Stimulated activated CD4-positive, alpha-beta T cell treated with anti-CD3 and anti-CD28 coated beads, Interleukin-2, amount 100 ng/mL, for 4 hours (primary cell): Measurements from ENCODE around the gene OFD1.
"Not testable (repeated sequence)": the region's sequence is repeated elsewhere in the genome, so short reads cannot be mapped to it uniquely, and the experiment has no call there.

Source experiments
- DNase-seq: peaks from one replicate; pipeline ENCODE4 v3.0.0-alpha.2; 2020; ENCODE audit warnings: low read depth

The OFD1 gene

DNA sequence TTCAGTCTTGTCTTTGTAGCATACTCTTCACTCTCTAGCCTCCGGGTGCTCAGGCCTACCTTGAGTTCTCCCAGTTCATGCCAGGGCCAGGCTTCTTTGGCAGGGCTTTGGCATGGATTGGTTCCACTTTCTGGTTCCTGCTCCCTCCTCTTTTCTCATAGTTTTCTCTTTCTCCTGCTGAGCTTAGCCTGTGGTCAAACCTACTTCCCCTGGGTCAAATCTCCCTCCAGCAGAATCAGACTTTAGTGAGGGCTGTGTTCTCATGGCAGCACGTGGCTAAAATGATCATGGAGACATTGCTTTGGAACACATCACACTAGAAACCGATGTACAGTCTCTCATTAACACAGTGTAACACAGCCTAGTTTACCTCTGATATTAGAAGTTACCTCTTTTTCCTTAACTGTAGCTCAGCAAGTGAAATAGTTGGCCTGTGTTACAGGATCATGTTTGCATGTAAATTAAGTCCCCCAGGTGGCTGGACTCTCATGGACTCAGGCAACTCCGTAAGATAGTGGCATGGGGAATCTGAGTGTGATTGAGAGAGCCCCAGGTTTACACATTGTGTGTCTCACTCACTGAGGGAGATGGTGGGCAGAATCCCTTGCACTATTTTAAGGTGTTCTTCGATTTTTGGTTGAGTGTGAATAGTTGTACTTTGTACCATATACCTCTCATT lies 32.3 kb upstream of the OFD1 start:
- DNase-seq: no peak

DNA sequence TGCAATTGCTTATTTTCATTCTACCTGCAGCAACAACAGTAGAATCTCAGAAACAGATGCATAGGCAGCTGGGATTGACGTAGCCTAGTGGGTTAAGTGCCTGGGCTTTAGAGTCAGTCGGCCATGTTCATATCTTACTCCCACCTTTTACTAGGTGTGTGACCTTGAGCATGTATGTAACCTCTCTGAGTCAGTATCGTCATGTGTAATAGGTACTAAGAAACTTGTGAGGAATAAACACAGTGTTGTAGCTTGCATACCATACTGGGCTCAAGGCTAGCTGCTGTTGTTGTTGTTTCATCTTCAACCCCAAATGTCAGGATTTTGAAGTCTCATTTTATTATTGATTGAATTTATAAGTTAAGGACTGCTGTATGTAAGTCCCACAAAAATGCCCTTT lies 31.4 kb upstream of the OFD1 start:
- no peak for DNase-seq

DNA sequence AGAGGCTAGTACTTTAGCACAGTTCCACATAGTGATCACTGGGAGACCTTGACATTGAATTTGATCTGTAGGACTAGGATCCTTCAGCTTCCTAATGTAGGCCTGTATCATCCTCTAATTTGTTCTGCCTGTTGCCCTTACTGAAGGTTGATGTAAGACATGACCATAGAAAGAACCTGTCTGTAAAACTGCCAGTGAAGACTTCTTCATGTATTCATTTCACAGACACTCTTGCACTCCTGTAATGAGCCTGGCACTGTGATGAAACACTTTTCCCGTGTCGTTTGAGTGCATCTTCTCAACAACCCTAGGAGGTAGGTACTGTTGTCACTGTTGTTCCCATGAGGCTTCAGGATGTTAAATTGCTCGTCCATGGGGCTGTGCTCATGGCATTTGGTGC lies 31.0 kb upstream of the OFD1 start:
- no peak for DNase-seq

DNA sequence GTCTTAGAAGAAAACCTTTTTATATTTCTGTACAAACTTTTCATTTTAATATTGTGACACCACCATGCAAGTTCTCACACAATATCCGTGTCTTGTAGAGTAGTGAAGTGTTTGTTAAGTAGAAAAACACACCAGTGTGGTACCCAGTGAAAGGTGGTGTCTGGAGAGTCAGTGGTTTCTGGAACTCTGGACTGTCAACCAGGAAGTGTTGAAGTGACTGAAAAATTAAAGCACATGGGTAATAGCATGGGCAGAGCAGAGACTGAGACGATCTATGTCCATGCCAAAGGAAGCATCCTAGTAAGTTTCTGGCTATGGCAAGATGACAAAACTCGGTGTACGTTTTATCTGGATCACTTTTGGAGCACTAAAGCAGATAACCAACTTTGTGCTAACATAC lies 23.4 kb upstream of the OFD1 start:
- DNase-seq: no peak

DNA sequence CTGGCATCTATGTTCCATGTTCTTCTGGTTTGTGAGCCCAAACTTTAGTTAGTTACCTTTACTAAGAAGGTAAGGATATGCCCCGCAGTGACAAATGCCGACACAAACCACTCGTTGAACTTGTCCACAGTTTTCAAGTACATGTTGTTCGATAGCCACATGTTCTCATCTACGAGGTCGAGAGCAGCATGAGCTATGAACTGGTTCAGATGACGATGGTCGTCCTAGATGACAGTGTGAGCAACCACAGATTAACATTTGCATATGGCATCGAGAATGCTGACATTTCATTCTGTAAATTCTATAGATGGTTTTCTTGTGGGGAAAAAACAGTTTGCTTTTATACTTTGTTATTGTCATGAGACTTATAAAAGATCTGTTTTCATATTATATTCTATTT lies 18.1 kb upstream of the OFD1 start:
- DNase-seq: no peak

DNA sequence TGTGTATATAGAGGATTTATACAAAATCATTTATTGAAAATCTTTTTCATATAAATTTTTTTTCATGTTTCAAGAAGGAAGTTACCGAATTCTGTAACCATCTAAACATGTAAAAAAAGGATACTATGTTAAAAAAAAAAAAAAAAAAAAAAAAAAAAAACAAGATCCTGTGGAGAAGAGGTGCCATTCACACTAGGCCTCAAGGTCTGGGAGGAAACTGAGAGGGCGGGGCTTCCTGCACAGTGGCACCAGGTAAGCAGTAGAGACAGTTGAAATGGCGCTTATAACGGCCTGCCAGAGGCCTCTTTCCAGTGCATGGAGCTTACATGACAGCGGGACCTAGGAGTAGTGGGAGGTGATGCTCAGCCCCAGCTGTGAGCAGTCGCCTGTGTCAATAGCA lies 17.6 kb upstream of the OFD1 start:
- peak; percentile 4 for DNase-seq

DNA sequence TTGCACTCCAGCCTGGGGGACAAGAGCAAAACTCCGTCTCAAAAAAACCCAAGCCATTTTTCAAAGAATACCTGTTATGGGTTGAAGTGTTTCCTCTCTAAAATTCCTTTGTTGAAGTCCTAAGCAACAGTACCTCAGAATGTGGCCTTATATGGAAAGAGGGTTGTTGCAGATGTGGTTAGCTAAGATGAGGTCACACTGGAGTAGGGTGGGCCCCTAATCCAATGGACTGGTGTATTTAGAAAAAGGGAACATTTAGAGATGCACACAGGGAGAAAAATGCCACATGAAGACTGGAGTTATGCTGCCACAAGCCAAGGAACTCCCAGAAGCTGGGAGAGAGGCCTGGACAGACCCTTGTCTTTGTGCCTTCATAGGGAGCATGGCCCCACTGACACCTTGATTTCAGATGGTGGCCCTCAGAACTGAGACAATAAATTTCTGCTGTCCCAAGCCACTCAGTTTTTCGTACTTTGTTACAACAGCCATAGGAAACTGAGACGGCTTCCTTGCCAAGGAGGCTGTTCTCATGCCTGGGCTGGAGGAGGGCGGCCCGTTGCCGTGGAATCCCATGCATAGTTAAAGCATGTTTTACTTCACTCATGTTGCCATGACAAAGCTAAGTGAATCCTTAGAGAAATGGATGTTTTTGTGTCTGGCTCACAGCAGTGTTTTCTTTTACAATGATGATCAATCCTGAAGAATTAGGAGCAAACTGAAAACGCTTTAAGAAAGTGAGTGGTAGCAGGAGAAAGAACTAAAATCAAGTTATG lies 16.7 kb upstream of the OFD1 start:
- no peak for DNase-seq

DNA sequence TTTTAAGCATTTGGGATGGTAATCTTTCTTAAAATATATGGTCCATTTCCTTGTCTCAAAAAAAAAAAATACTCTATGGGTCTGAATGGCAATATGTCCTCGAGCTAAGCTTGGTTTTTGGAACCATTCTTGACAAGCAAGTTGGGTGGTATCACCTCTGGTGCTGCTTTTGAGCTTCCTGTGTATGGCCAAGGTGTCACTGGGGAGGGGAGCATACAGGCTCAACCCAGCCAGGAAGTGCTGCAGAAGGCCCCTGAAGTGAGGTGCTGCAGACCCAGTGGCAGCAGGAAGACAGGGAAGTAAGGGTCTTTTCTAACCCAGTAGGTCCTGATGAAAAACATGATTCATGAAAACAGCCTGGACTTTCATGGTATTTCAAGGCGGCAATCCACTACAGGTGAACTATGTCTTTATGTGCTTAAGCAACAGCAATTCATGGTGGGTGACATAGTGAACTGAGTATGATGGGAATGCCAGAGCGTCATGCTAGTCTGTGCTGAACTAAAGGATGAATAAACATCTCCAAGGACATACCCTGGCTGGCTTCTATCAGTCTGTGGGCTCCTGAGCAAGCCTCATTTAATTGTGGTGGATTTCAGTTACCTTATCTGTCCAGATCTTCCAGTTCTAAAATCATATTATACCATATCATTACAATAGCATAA lies 15.2 kb upstream of the OFD1 start:
- no peak for DNase-seq

DNA sequence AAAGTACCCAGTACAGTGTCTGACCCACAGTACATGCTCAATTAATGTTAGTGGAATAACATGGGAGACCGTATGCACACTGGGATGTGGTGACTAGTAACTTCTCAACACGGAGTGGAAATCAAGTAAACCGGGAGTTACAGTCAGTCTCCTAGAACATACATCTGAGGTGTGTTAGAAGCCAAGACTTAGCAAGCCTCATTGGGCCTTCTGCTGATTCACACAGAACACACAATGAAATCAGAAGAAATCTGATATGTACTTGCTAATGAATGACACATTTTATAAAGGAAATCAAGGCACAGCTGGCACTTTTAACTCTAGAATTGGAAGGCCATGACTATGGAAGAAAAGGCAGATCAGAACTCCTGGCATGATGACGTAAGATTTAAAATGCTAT lies 13.2 kb upstream of the OFD1 start:
- DNase-seq: no peak

DNA sequence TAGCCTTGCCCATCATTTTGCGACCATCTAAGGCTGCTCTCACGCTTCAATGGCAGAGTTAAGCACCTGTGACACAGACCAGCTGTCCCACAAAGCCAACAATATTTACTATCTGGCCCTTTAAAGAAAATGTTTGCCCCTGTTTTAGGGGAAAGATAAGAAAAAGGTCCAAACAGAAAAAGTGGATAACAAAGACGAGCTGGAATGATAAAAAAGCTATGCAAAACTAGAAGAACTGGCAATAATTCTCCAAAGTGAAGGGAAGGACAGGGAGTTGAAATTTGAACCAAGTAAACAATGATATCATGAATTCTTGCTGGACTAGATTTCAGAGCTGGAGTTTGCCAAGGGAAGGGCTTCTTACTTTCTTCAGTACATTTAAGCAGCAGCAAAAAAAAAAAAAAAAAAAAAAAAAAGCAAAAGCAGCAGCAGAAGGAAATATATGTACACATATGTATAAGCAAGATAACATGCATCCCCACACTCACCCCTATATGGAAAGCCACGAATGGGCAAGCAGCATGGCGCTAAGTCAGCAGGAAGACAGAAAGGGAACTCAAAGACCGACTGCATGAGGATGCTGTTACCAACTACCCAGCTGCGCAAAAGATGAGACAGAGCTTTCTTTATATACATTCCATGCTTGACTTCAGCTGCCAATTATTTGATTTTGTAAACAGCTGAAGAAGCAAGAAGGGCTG lies 12.6 kb upstream of the OFD1 start:
- DNase-seq: no peak

DNA sequence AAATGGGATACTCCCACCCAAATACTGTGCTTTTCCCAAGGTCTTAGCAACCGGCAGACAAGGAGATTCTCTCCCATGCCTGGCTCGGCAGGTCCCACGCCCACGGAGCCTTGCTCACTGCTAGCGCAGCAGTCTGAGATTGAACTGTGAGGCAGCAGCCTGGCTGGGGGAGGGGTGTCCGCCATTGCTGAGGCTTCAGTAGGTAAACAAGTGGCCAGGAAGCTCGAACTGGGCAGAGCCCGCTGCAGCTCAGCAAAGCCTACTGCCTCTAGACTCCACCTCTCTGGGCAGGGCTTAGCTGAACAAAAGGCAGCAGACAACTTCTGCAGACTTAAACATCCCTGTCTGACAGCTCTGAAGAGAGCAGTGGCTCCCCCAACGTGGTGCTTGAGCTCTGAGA lies 9.7 kb upstream of the OFD1 start:
- DNase-seq: peak; percentile 12

DNA sequence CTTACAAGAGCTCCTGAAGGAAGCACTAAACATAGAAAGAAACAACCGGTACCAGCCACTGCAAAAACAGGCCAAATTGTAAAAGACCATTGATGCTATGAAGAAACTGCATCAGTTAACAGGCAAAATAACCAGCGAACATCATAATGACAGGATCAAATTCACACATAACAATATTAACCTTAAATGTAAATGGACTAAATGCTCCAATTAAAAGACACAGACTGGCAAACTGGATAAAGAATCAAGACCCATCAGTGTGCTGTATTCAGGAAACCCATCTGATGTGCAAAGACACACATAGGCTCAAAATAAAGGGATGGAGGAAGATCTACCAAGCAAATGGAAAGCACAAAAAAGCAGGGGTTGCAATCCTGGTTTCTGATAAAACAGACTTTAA lies 8.0 kb upstream of the OFD1 start:
- not testable (repeated sequence) for DNase-seq

DNA sequence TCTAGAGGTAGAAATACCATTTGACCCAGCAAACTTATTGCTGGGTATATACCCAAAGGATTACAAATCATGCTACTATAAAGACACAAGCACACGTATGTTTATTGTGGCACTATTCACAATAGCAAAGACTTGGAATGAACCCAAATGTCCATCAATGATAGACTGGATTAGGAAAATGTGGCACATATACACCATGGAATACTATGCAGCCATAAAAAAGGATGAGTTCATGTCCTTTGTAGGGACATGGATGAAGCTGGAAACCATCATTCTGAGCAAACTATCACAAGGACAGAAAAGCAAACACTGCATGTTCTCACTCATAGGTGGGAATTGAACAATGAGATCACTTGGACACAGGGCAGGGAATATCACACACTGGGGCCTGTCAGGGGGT lies 4.0 kb upstream of the OFD1 start:
- DNase-seq: not testable (repeated sequence)

DNA sequence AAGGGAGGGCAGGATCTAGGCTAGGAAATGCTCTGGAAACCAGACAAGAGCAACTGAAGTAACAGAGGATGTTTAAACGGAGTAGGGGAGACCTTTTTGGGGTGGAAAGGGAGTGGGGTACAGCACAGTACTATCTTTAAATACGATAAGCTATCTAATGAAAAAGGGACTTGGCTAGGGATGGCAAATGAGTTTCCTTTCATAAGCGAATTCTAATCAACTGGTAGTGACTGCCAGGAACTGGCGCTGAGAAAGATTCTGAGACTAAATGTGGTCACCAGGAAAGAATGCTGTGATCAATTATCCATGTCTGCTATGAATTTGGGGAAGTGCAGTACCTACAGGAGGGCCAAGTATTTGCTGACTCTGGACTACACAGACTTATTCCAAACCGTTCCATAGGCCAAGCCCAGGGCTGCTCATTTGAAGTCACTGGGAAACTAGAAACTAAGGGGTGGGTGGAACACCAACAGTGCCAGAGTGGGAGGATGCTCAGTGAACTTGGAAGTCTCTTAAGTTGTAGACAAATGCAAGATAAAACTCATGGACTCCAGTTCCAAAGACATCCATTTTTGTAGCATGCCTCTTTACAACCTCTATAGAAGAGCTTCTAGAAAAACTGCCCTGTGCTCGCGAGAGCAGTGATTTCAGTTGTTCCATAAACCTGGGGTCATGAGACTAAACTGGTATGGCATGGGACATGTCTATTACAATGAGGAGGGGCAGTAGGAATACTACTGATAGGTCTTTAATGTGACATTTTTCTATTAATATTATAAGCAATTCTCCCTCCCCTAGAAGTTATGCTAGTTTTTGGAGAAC lies 2.1 kb upstream of the OFD1 start:
- DNase-seq: no peak

DNA sequence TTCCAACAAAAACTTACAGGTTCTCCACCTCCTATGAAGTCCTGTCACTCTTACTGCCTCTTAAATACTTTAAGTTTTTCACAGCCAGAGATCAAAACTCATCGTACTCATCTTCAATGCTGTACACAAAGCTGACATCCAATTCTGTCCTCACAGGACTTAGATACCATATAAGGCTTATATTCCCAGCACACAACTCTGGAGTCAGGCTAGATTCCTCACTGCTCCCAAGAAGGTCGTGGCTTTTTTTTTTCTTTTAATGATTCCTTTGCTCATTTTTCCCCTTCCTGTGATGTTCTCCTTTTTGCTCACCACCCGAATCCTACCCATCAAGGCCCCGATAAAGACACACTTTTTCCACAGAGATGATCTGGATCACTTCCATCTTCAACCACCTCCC lies 1.0 kb upstream of the OFD1 start:
- DNase-seq: no peak

DNA sequence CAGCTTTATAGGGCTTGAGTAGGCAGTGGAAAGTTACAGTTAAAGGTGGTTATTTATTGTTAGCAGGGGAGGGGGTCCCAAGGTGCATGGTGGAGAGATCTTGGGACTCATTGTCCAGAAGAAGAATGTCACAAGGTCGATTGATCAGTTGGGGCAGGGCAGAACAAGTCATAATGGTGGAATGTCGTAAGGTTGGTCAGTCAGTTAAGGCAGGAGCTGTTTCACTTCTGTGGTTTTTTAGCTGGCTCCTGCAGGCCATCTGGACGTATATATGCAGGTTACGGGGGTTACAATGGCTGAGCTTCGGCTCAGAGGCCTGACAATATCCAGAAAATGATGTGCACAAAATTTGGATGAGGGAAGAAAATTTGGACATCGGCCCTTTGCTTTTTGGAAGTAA lies 7.1 kb downstream of the OFD1 start:
- no peak for DNase-seq

DNA sequence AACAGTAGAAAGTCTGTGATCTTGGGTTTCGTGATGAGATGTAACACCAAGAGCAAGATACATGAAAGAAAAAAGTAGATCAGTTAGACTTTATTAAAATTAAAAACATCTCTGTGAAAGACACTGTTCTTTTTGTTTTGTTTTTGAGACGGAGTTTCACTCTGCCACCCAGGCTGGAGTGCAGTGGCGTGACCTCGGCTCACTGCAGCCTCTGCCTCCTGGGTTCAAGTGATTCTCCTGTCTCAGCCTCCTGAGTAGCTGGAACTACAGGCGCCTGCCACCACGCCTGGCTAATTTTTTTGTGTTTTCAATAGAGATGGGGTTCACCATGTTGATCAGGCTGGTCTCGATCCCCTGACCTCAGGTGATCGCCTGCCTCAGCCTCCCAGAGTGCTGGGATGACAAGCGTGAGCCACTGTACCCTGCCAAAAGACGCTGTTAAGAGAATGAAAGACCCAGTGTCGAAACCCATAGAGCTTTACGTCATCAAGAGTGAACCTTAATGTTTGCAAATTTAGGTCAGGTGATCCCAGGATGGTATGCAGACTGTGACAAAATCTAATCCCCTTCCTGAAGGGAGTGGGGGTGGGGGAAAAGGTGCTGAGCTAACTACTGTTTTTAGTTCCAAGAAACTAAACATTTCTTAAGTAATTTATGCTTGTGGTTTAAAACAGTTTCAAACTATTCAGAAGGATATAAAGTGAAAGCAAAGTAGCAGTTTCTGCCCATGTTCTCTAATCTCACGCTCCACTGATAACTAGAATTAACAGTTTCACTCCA lies 8.0 kb downstream of the OFD1 start:
- peak; percentile 22 for DNase-seq

DNA sequence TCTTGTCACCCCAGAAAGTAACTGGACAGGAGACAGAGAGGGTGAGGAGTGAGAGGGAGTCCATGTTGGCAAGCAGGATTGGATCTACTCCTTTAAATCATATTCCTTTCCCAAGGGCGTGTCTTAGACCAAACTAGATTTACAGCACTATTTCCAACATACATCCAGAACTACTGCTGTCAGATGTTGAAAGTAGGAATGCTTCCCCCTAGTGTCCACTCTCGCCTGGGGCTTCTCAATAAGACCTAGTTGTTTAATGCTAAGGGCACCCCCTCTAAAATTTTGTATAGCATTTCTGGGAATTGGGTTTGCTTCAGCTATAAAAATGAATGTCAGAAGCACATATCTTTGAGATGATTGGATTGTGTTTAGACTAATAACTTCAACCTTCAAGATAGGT lies 13.3 kb downstream of the OFD1 start:
- no peak for DNase-seq

DNA sequence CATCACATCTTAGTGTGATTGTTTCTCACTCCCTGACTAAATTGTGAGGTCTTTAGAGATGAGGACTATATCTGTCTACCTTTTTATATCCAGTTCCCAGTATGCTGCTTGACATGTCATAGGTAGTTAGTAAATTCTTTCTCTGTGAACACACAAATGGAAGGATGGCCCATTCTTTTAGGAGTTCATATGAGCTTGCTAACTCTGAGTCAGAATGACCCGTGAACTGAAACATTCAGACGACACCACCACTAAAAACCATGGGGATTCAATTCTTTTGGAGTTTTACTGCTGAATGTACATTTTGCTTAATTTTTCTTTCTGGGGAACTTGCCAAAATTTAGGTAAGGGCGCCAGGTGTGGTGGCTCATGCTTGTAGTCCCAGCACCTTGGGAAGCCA lies 13.9 kb downstream of the OFD1 start:
- no peak for DNase-seq

DNA sequence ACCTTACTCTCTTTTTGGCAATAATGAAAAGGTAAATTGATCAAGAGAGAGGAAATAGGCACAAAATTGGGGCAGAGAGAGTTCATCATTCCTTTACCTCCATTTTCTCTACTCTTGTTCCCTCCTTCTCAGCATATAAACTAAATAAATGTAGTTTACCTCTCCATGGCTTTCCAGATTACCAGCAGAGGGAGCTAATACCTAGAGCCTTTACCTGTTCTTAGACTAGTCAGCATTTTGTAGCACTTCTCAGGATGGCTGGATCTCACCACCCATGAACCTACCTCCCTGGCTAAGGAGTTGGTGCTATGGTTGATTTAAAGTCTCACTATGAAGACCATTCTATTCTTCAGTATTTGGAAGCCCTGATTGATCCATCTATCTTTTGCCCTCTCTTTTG lies 15.7 kb downstream of the OFD1 start:
- DNase-seq: no peak

DNA sequence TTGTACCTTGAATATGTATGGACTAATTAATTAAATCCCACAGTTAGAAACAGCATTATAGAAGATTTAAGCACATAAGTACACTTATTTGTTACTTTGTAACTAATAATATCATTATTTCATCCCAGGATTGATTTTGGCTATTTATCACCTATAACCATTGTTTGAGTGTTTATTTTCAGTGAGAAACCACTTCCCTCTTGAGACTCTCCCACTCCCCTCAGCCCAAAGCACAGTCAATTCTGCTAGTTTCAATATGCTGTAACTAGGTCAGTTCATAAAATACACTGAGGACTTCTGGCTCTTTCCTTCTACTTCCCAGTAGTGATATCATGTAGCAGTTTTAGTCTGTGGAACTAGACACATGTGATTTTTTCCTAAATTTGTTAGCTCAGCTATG lies 16.3 kb downstream of the OFD1 start:
- DNase-seq: no peak
